ENCODE data around the gene MAD1L1. TPM values are rescaled to one million over a fixed set of nuclear protein-coding genes. Genes with fewer than 3 reads are reported as not detected.

The MAD1L1 gene
- total and polyA plus RNA-seq, 2 of the 13 experiments (the other 11 are each of a cell fraction or from before 2014, with no cell fraction given) = 17.4 to 64.7 TPM

DNA sequence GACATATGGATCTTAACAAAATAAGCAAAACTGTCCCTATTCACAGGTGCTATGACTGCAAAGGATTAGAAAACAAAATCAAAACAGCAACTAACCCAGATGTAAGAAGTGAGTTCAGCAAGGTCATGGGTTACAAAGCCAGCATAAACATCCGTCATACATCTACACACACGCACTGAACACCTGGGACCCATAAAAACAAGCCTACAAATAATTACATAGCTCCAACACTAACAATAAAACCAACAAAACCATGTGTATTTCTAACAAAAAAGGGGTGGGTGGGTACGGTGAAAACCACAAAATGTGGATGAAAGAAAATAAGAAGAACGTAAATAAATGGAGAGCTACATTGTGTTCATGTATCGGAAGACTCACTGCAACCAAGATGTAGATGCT, 305.8 kb downstream of the MAD1L1 start:
- no peaks in the 10 kb centered on the region for H3K4me1 ChIP-seq (ENCODE audit: insufficient read depth, low read length)
- no peaks in the 10 kb centered on the region for H3K9me3 ChIP-seq (ENCODE audit: low read length)
- H3K36me3 ChIP-seq (replicated peaks in 1 of 2; ENCODE audit: control insufficient read depth in 1 of 2, insufficient read depth in 2 of 2, low read length in 2 of 2) = peaks cover 1 to 15% of the 10 kb centered on the region in 2 experiments; a peak in 3 of 5 replicates
- ATAC-seq (no peak), FAIRE-seq (no peak), DNase-seq (ENCODE audit: low spot score) (no peak)
- intact Hi-C loops (cut with micrococcal nuclease; ENCODE audit: unreplicated experiment) = loop anchor here (5.0 kb wide), 1 partner anchor 115 kb away; no protein-coding TSS in a partner anchor
- in situ Hi-C loops (cut with HindIII; ENCODE audit: extremely low pct_ligation_motif_present, low pct_unique_long_range_greater_than_20kb) = no loop called here
- CTCF ChIA-PET (ENCODE audit: low intra/inter-chr PET ratio, low total read pairs) = no interaction called here
- H3K27ac ChIP-seq (ENCODE audit: extremely low read length, insufficient read depth, low read length) = no peak overlapping the region
- no peaks in the 10 kb centered on the region for H4K20me1 ChIP-seq (ENCODE audit: insufficient read depth, low read length)
- H2AFZ ChIP-seq (ENCODE audit: low read length) = no peak overlapping the region
- WGBS (ENCODE audit: low lambda C conversion rate) = 96% methylated on average over 5 of the region's 5 CpGs
- H3K27me3 ChIP-seq (ENCODE audit: control insufficient read depth in 1 of 2, insufficient read depth in 2 of 2, low read length in 2 of 2) = no peaks in the 10 kb centered on the region
- no TSS peak for BruUV-seq (replicated peaks)
- no peak overlapping the region for H3K4me2 ChIP-seq (ENCODE audit: low read depth, low read length)
- no peak overlapping the region for H3K9ac ChIP-seq (ENCODE audit: insufficient read depth, low read depth, low read length)
- H3K79me2 ChIP-seq (ENCODE audit: insufficient read depth, low read length) = no peaks in the 10 kb centered on the region
- H3K4me3 ChIP-seq (replicated peaks in 1 of 3; ENCODE audit: insufficient read depth in 1 of 3, low read depth in 2 of 3, low read length in 3 of 3) = no peak overlapping the region
- POLR2A ChIA-PET = no interaction called here
- TF ChIP-seq ZNF260 (CRISPR knock-in tag; IDR thresholded peaks at IDR 0.05; ENCODE audit: borderline replicate concordance, low read depth) (no peak), ATF2 (CRISPR knock-in tag; IDR thresholded peaks at IDR 0.05) (no peak), HNRNPH1 (optimal IDR thresholded peaks at IDR 0.05; ENCODE audit: low read depth, low read length) (no peak), EEA1 (CRISPR knock-in tag; IDR thresholded peaks at IDR 0.05; ENCODE audit: borderline replicate concordance) (no peak), ZFP91 (CRISPR knock-in tag; IDR thresholded peaks at IDR 0.05; ENCODE audit: borderline replicate concordance) (no peak), CHD2 (IDR thresholded peaks at IDR 0.05; ENCODE audit: low read depth, low read length) (no peak), GABPA (IDR thresholded peaks at IDR 0.05; ENCODE audit: low read depth, low read length) (no peak), GABPA (CRISPR knock-in tag; IDR thresholded peaks at IDR 0.05; ENCODE audit: low read depth) (no peak), ZBTB1 (CRISPR knock-in tag; IDR thresholded peaks at IDR 0.05; ENCODE audit: borderline replicate concordance) (no peak), NFIC (IDR thresholded peaks at IDR 0.05; ENCODE audit: low read length) (no peak), RFXAP (CRISPR knock-in tag; IDR thresholded peaks at IDR 0.05; ENCODE audit: borderline replicate concordance) (no peak), HDAC2 (CRISPR knock-in tag; IDR thresholded peaks at IDR 0.05) (no peak), MEIS2 (CRISPR knock-in tag; IDR thresholded peaks at IDR 0.05) (no peak), HNF1A (IDR thresholded peaks at IDR 0.05; ENCODE audit: low read depth) (no peak), HNF1A (CRISPR knock-in tag; IDR thresholded peaks at IDR 0.05; ENCODE audit: borderline replicate concordance) (no peak), ZBTB42 (CRISPR knock-in tag; IDR thresholded peaks at IDR 0.05) (no peak), ZSCAN22 (CRISPR knock-in tag; IDR thresholded peaks at IDR 0.05) (no peak)

Data from HepG2 (cell line).